GM19238 (cell line): ENCODE data around the gene TREH.

Experiments
- DNase-seq: peaks from one replicate; pipeline ENCODE4 v3.0.0; 2011; ENCODE audit warnings: low spot score; ENCODE audit not compliant: insufficient read length

The TREH gene

GRCh38 chr11:118649941-118650340, 29.5 kb downstream of the TREH start:
- no peak for DNase-seq

- DNase-seq: no peak
These were observed 31.2 kb downstream of the TREH start for GRCh38 chr11:118648291-118648690.

GRCh38 chr11:118646393-118646792, 33.1 kb downstream of the TREH start:
- DNase-seq: no peak

- no peak for DNase-seq
These were observed 34.3 kb downstream of the TREH start for GRCh38 chr11:118645066-118645715.

- DNase-seq: no peak
These were observed 35.0 kb downstream of the TREH start for GRCh38 chr11:118644496-118644895.

- no peak for DNase-seq
These were observed 35.5 kb downstream of the TREH start for GRCh38 chr11:118643995-118644345.

- DNase-seq: no peak
These were observed 36.1 kb downstream of the TREH start for GRCh38 chr11:118643142-118643994.

- DNase-seq: no peak
These were observed 37.9 kb downstream of the TREH start for GRCh38 chr11:118641397-118642019.

GRCh38 chr11:118640332-118641154, 38.9 kb downstream of the TREH start:
- no peak for DNase-seq

- no peak for DNase-seq
These were observed 39.6 kb downstream of the TREH start for GRCh38 chr11:118639899-118640298.

- DNase-seq: no peak
These were observed 40.7 kb downstream of the TREH start for GRCh38 chr11:118638726-118639125.

- DNase-seq: no peak
These were observed 42.7 kb downstream of the TREH start for GRCh38 chr11:118636569-118637290.

GRCh38 chr11:118635642-118636041, 43.8 kb downstream of the TREH start:
- no peak for DNase-seq

GRCh38 chr11:118635237-118635591, 44.2 kb downstream of the TREH start:
- DNase-seq: no peak

- DNase-seq: no peak
These were observed 44.8 kb downstream of the TREH start for GRCh38 chr11:118634431-118635236.

- DNase-seq: no peak
These were observed 45.5 kb downstream of the TREH start for GRCh38 chr11:118633979-118634378.

- no peak for DNase-seq
These were observed 46.1 kb downstream of the TREH start for GRCh38 chr11:118633319-118633690.

GRCh38 chr11:118632577-118633318, 46.7 kb downstream of the TREH start:
- no peak for DNase-seq

- no peak for DNase-seq
These were observed 48.1 kb downstream of the TREH start for GRCh38 chr11:118631142-118631909.
